GM12878 (cell line): ENCODE data around the gene EXO1. TPM values are rescaled to one million over a fixed set of nuclear protein-coding genes. Genes with fewer than 3 reads are reported as not detected.

Experiments
- ATAC-seq: fragments of 200-7000 bp; cut with Tn5 transposase; 3 replicates; pipeline ENCODE4 v1.9.1; 2020; ENCODE audit warnings: mild to moderate bottlenecking, moderate library complexity
- BruUV-seq: library from RNA; stranded (reverse); fragments of 400-500 nt; replicated peaks from 2 replicates; lab custom pipeline; 2021; lab: Mats Ljungman, UMichigan
- CTCF ChIA-PET: fragments of 300-600 bp; sonication (Branson Sonifier 250); formaldehyde crosslinking; extraction: SDS; loops from one replicate; lab custom pipeline; 2021; ENCODE audit warnings: inconsistent platforms; lab: Yijun Ruan, JAX
- POLR2A ChIA-PET: fragments of 350-600 bp; formaldehyde crosslinking; extraction: SDS; loops from one replicate; lab custom pipeline; 2021; ENCODE audit warnings: inconsistent platforms; lab: Charles Lee
- RAD21 ChIA-PET: fragments of 300-600 bp; sonication (Branson Sonifier 250); formaldehyde crosslinking; loops from one replicate; lab custom pipeline; 2023; ENCODE audit warnings: antibody characterized with exemption; ENCODE audit not compliant: unreplicated experiment; lab: Charles Lee
- SMC1A ChIA-PET: fragments of 300-600 bp; sonication (Branson Sonifier 250); formaldehyde crosslinking; loops from one replicate; lab custom pipeline; 2023; ENCODE audit not compliant: unreplicated experiment, uncharacterized antibody; lab: Charles Lee
- DNase-seq: peaks from one replicate; pipeline ENCODE4 v3.0.0-alpha.2; 2011; ENCODE audit warnings: low read depth, low spot score
- FAIRE-seq: peaks from 3 replicates; lab custom pipeline; 2011; peaks lifted over from hg19 to GRCh38; lab: Jason Lieb, UNC
- H2AFZ ChIP-seq: 2 replicates; pipeline ENCODE4 v1.6.0; 2011; ENCODE audit warnings: low read depth, low read length, control low read depth; ENCODE audit not compliant: control insufficient read depth
- H3K27ac ChIP-seq: 2 replicates; pipeline ENCODE4 v1.5.1; 2011; ENCODE audit warnings: control low read depth; ENCODE audit not compliant: control insufficient read depth, insufficient read depth
- H3K27me3 ChIP-seq, 2 experiments: replicated peaks in 1 of 2; 2 replicates each; pipeline versions ENCODE4 v1.6.0 to v1.6.1; 2011; ENCODE audit warnings: low read length in 1 of 2; ENCODE audit not compliant: control insufficient read depth in 2 of 2, insufficient read depth in 2 of 2
- H3K36me3 ChIP-seq, 2 experiments: 2 replicates each; pipeline ENCODE4 v1.5.1; 2011; ENCODE audit warnings: low read length in 1 of 2; ENCODE audit not compliant: control insufficient read depth in 2 of 2, insufficient read depth in 2 of 2
- H3K4me1 ChIP-seq: 2 replicates; pipeline ENCODE4 v1.6.1; 2011; ENCODE audit warnings: mild to moderate bottlenecking, low read length, moderate library complexity, mixed read lengths; ENCODE audit not compliant: control insufficient read depth, insufficient read depth
- H3K4me2 ChIP-seq: 2 replicates; pipeline ENCODE4 v1.6.0; 2011; ENCODE audit warnings: control low read depth; ENCODE audit not compliant: control insufficient read depth, insufficient read depth
- H3K4me3 ChIP-seq: fragments of 200-600 bp; sonication (generic); 2 replicates; pipeline ENCODE4 v1.5.1; 2016
- H3K79me2 ChIP-seq: 2 replicates; pipeline ENCODE4 v1.6.0; 2011; ENCODE audit warnings: low read length; ENCODE audit not compliant: control insufficient read depth, insufficient read depth
- H3K9ac ChIP-seq: 2 replicates; pipeline ENCODE4 v1.8.0; 2011; ENCODE audit warnings: low read length, control low read depth, mixed read lengths; ENCODE audit not compliant: control insufficient read depth, insufficient read depth
- H3K9me3 ChIP-seq: replicated peaks from 3 replicates; pipeline ENCODE4 v1.5.1; 2011; ENCODE audit warnings: mild to moderate bottlenecking, low read length; ENCODE audit not compliant: control insufficient read depth, insufficient read depth
- H4K20me1 ChIP-seq: 2 replicates; pipeline ENCODE4 v1.6.0; 2011; ENCODE audit not compliant: control insufficient read depth, insufficient read depth
- IKZF2 ChIP-seq, 2 experiments: fragments of 450-650 bp; IDR thresholded peaks; 2 replicates each; pipeline ENCODE4 v1.6.1; 2017; ENCODE audit warnings: mild to moderate bottlenecking in 2 of 2, moderate library complexity in 2 of 2
- POLR2AphosphoS5 ChIP-seq: IDR thresholded peaks from 2 replicates; pipeline ENCODE4 v1.6.1; 2011; ENCODE audit warnings: mild to moderate bottlenecking, low read length, inconsistent platforms
- SIX5 ChIP-seq: IDR thresholded peaks from 2 replicates; pipeline ENCODE4 v1.6.1; 2011; ENCODE audit warnings: mild to moderate bottlenecking, low read depth, low read length, moderate library complexity; ENCODE audit not compliant: severe bottlenecking
- SKIL ChIP-seq: fragments of 450-650 bp; IDR thresholded peaks from 2 replicates; pipeline ENCODE4 v1.6.1; 2017; ENCODE audit warnings: mild to moderate bottlenecking, low read depth, inconsistent platforms; ENCODE audit not compliant: poor library complexity, severe bottlenecking
- SMAD5 ChIP-seq: IDR thresholded peaks from 2 replicates; pipeline ENCODE4 v1.6.1; 2016; ENCODE audit warnings: antibody characterized with exemption, low read depth
- TARDBP ChIP-seq: IDR thresholded peaks from 2 replicates; pipeline ENCODE4 v1.6.1; 2016; ENCODE audit warnings: borderline replicate concordance
- WGBS: methylation state at CpG from one replicate; pipeline ENCODE4 v1.1.6; 2016; ENCODE audit warnings: low lambda C conversion rate; ENCODE audit not compliant: insufficient replicate concordance, insufficient coverage; ENCODE audit errors: missing lambda C conversion rate; 5-methylcytosine and 5-hydroxymethylcytosine counted together
- in situ Hi-C: fragments of 300-500 bp; cut with MboI; formaldehyde crosslinking; loops from 9 replicates; pipeline ENCODE4 v1.14.3; 2018; ENCODE audit warnings: mixed read lengths
- intact Hi-C: fragments of 100-400 bp; cut with micrococcal nuclease; formaldehyde crosslinking; loops from one replicate; pipeline ENCODE4 v1.14.2; 2022; ENCODE audit not compliant: unreplicated experiment
- polyA plus RNA-seq, 11 experiments: library from polyadenylated mRNA; depleted of rRNA in 4 of 11; unstranded in 6 of 11; stranded (reverse) in 5 of 11; fragments of >200 nt; fragmentation: Nextera tagmentation in 4 of 11; fragmentation: Illumina TruSeq in 1 of 11; extraction: Ambion mirVana in 4 of 11; extraction: Trizol in 1 of 11; gene quantifications; 1 replicate in 1 of 11; 2 replicates in 10 of 11; pipeline versions ENCODE4 v1.2.1 to v1.2.3, GENCODE V29; 2011 to 2016; ENCODE audit warnings: inconsistent platforms in 2 of 11, missing spikeins in 2 of 11, low read depth in 1 of 11
- total RNA-seq, 4 experiments: library from RNA; depleted of rRNA in 3 of 4; stranded (reverse); fragments of >200 nt in 3 of 4; fragmentation: Illumina TruSeq in 1 of 4; extraction: Trizol in 1 of 4; gene quantifications; 2 replicates each; pipeline versions ENCODE4 v1.2.1 to v1.2.3, GENCODE V29; 2013 to 2021
- TF ChIP-seq, protein P1 (sequence below): fragments of 450-650 bp; IDR thresholded peaks from 2 replicates; pipeline ENCODE4 v1.6.1; 2014; ENCODE audit warnings: mild to moderate bottlenecking

EXO1 gene
- total and polyA plus RNA-seq, 10 of the 15 experiments (the other 5 are each of a cell fraction or from before 2014, with no cell fraction given) = 8.7 to 43.4 (median 30.6) TPM

DNA sequence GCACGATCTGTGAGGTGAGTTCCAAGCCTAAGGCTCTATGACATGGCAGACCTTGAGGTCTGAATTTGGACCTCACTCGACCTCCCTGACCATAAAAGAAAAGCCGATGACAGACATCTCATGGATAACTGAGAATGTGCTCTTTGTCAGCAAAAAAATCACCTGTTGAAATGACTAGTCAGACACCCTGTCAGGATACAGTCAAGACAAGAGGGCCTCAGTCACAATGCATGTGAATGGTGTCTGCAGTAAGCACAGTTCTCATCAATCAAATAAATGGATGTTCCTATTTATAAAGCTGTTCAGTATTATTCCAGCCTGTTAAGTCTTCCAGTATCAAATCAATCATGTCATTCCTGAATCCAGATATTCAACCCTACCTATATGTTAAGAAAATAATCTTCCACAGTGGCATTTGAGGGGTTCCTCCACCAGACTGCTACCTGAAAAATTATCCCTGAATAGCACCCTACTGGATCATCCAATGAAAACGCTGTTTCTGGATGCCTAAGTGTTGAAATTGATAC lies 28.6 kb upstream of the EXO1 start:
- RAD21 ChIA-PET = no interaction called here
- no peak overlapping the region for H3K4me3 ChIP-seq
- POLR2A ChIA-PET = no interaction called here
- no peaks in the 10 kb centered on the region for H3K36me3 ChIP-seq
- CTCF ChIA-PET = no interaction called here
- DNase-seq (no peak), FAIRE-seq (no peak), ATAC-seq (no peak)
- H3K79me2 ChIP-seq = no peaks in the 10 kb centered on the region
- SMC1A ChIA-PET = no interaction called here
- no TSS peak for BruUV-seq
- no peaks in the 10 kb centered on the region for H3K9me3 ChIP-seq
- no peak overlapping the region for H3K9ac ChIP-seq
- H3K27ac ChIP-seq = no peak overlapping the region
- H3K4me2 ChIP-seq = no peak overlapping the region
- H3K4me1 ChIP-seq = no peaks in the 10 kb centered on the region; the same call in 1 of the 2 replicates
- no peaks in the 10 kb centered on the region for H4K20me1 ChIP-seq
- no peak overlapping the region for H2AFZ ChIP-seq
- H3K27me3 ChIP-seq = no peaks in the 10 kb centered on the region; a peak in 1 of 4 replicates
- in situ Hi-C loops = no loop called here
- 34% methylated on average over 4 of the region's 4 CpGs for WGBS
- TF ChIP-seq SKIL (no peak), TARDBP (no peak), SIX5 (no peak), SMAD5 (no peak), IKZF2 (IDR thresholded peaks at IDR 0.05) (no peak), POLR2AphosphoS5 (no peak)
- TF ChIP-seq, protein P1, sequence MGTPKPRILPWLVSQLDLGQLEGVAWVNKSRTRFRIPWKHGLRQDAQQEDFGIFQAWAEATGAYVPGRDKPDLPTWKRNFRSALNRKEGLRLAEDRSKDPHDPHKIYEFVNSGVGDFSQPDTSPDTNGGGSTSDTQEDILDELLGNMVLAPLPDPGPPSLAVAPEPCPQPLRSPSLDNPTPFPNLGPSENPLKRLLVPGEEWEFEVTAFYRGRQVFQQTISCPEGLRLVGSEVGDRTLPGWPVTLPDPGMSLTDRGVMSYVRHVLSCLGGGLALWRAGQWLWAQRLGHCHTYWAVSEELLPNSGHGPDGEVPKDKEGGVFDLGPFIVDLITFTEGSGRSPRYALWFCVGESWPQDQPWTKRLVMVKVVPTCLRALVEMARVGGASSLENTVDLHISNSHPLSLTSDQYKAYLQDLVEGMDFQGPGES = no peak
- intact Hi-C loops = no loop called here
